Mesodermal cell (in vitro differentiated cells): Measurements from ENCODE around the gene ACADS.

Experiments
- H3K27ac ChIP-seq: 2 replicates; pipeline ENCODE4 v1.7.0; 2013; ENCODE audit warnings: mild to moderate bottlenecking, low read depth, low read length, moderate library complexity; ENCODE audit not compliant: severe bottlenecking
- H3K36me3 ChIP-seq: 2 replicates; pipeline ENCODE4 v1.7.1; 2013; ENCODE audit warnings: mild to moderate bottlenecking, low read length, moderate library complexity; ENCODE audit not compliant: control insufficient read depth, insufficient read depth
- H3K4me1 ChIP-seq: one replicate; pipeline ENCODE4 v1.7.1; 2013; ENCODE audit warnings: mild to moderate bottlenecking, low read length; ENCODE audit not compliant: insufficient read depth, control insufficient read depth, poor library complexity, severe bottlenecking
- H3K4me3 ChIP-seq: 2 replicates; pipeline ENCODE4 v1.7.0; 2013; ENCODE audit warnings: low read length, control low read depth, mild to moderate bottlenecking; ENCODE audit not compliant: insufficient read depth, poor library complexity, severe bottlenecking; ENCODE audit errors: extremely low read depth
- H3K9me3 ChIP-seq: 2 replicates; pipeline ENCODE4 v1.7.1; 2013; ENCODE audit warnings: mild to moderate bottlenecking, low read length, moderate library complexity; ENCODE audit not compliant: control insufficient read depth
- WGBS, 2 experiments: methylation state at CpG; one replicate each; pipeline ENCODE4 v1.1.5; 2013; ENCODE audit warnings: missing lambda C conversion rate in 2 of 2; ENCODE audit not compliant: insufficient coverage in 2 of 2; 5-methylcytosine and 5-hydroxymethylcytosine counted together

Gene ACADS

DNA sequence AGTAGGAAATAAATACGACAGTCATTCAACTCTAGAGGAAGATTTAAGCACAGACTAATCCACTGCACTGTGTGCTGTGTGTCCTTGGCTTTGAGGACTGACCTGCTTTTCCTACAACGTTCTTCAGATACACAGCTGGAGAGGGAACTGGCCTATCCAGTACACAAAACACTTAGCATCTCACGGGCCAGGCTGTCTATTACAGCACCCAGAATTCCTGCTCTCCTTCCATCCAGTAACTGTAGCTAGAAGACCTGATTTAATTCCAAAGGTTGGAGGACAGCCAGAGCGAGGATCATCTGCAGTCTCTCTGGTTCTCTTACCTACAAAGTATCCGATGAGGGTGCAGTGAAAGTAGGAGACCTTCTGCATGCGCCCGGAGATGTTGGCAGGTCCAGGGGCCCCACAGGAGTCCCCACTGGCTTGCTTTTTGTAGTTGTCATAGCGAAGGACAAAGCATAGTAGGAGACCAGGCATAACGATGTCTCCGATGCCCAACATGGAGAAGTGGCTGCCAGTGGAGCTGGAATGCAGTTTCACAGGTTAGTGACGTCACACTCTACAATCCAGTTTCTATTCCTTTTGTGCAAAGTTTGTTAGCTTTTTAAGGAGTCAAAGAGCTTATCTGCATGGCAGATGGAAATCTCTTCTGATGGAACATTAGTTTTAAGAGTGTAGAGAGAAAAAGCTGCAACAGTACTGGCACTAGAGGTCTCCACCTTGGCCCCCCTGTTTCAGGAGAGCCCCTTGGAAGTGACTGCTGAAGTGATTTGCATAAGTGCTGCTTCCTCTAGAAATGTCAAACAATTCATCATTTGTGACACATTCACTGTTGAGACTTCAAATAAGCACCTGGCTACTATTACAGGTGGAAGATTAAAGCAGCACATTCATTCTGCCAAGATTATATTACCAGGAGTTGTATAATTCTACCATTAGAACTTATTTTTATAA, 41.7 kb downstream of the ACADS start:
- WGBS, 2 experiments: 91 to 98% methylated on average over 9 of the region's 11 CpGs
- H3K4me1 ChIP-seq: no peaks in the 10 kb centered on the region
- no peaks in the 10 kb centered on the region for H3K9me3 ChIP-seq
- no peak overlapping the region for H3K4me3 ChIP-seq
- H3K36me3 ChIP-seq: peaks cover 59% of the 10 kb centered on the region
- no peak overlapping the region for H3K27ac ChIP-seq

DNA sequence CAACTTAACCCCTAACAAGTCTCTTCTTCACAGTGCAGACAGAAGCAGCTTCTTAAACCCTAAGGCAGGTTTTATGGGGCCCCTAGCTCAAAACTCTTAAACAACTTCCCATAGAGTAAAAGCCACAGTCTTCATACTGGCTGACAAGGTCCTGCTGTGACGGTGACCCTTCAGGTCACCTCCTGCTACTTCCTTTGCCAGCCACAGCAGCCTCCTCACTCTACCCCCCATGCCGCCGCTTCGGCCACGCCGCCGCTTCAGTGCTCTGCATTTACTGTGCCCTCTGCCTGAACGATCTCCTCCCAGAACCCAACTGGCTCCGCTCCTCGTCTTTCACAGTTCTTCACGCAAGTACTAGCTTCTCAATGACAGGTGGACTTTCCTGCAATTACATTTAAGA, 45.5 kb downstream of the ACADS start:
- H3K36me3 ChIP-seq: peaks cover 41% of the 10 kb centered on the region
- WGBS, 2 experiments: 65 to 72% methylated on average over 10 to 11 of the region's 11 CpGs
- H3K27ac ChIP-seq: peak overlapping the region; percentile 52
- no peaks in the 10 kb centered on the region for H3K9me3 ChIP-seq
- H3K4me3 ChIP-seq: no peak overlapping the region
- peaks cover 5% of the 10 kb centered on the region for H3K4me1 ChIP-seq

DNA sequence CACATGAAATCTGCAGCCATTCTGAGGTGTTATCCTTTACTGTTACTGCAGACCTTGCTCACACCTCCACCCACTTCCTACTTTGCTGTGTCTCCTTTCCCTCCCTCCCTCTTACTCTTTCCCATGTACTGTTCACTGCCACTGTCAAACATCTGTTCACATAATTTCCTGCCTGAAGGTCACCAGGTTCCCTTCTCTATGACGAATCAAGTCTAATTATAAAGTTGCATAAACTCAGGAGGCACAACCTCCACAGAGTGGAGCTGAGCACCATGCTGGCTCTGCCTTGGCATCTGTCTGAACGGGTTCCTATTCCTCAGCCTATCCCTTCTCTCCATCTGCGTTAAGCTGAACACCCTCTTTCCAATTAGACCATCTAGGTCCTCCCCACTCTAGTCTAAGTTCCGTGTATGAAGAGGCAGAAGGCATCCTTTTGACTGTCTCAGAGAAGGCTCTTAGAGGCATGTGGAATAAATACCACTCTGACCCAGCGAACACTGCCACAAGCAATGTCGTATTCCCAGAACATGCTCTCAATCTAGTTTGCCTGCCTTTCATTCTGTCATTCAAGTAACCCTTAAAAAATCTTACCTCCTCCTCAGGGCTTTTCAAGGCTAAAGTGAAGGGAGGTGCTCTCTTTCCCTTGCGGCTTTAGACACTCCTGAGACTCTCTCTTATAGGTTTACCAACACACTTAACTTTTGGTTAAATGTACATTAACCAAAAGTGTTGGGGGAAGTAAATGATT, 48.7 kb downstream of the ACADS start:
- Histone ChIP-seq H3K4me1 (peaks cover 8% of the 10 kb centered on the region), H3K27ac (no peak overlapping the region), H3K9me3 (no peaks in the 10 kb centered on the region), H3K4me3 (no peak overlapping the region), H3K36me3 (peaks cover 20% of the 10 kb centered on the region)
- WGBS, 2 experiments: 97 to 98% methylated on average over 5 to 6 of the region's 7 CpGs

DNA sequence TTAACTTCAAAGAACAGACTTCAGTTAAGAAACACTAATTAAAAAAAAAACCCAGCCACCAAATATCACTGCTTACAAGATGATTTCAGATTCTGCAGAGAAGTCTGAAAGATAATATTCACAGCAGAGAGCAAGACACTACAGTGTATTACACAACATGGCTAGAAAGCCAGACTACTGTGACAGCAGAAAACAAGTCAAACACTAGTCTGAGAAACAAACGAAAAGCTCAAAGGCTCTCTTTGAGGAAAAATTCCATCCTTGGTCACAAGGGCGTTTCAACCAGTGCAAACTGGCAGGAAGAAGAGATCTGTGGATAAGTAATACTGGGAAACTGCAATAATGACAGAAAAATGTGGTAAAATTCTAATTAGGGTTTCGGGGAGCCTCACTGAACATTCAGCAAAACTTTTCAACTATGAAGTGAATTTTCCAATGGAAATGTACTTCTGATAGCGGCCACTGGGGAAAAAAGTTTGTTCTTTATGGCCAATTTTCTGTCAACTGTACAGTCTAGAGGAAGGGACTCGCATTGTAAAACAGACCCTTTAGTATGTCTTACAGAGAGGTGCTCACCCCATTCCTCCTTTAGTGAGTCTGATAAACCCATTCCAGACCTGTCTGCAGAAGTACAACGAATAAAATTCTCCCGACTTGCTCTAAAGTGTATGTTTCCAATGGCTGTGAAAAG, 50.4 kb downstream of the ACADS start:
- WGBS, 2 experiments: 95 to 96% methylated on average over 5 to 7 of the region's 7 CpGs
- Histone ChIP-seq H3K4me1 (peaks cover 8% of the 10 kb centered on the region), H3K9me3 (no peaks in the 10 kb centered on the region), H3K36me3 (peaks cover 26% of the 10 kb centered on the region), H3K27ac (peak overlapping the region; percentile 61), H3K4me3 (no peak overlapping the region)

DNA sequence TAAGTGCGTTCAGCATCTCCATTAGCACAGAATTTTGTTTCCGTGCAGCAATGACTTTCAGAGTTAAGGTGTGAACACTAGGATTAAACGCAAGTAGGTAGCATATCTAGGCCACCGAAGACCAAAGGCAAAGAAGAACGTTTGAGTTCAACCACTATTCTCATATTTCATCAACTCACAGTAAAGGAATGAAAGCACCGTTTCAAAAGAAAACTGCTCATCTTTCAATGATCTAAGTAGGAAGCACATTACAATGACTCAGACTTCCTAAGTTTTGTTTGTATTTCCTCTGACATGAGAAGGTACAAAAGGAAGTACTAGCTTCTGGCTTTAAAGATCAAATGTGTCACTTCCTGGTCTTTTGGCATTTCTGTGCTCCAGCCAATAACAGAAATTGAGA, 57.6 kb downstream of the ACADS start:
- Histone ChIP-seq H3K27ac (peak overlapping the region; percentile 34), H3K9me3 (no peaks in the 10 kb centered on the region), H3K36me3 (peaks cover 32% of the 10 kb centered on the region), H3K4me1 (peaks cover 7% of the 10 kb centered on the region), H3K4me3 (no peak overlapping the region)
- 86 to 92% methylated on average over 5 to 6 of the region's 6 CpGs for WGBS, 2 experiments

DNA sequence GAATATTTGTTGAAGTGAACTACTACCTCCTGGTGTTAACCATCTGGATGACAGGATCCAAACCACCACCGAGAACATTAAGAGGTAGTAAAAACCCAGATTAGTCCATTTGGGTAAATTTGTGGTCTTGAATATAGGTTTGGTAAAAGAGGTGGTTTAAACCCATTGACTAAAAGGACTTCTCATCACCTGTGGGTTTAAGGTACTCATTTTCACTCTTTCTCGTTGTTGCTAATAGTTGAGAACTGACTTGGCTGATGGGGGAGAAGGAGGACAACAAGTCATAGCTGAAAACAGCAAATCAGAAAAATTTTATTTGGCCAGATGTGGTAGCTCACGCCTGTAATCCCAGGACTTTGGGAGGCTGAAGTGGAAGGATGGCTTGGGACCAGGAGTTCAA, 59.2 kb downstream of the ACADS start:
- peaks cover 24% of the 10 kb centered on the region for H3K36me3 ChIP-seq
- WGBS, 2 experiments: 91 to 92% methylated on average over 2 to 3 of the region's 3 CpGs
- no peaks in the 10 kb centered on the region for H3K9me3 ChIP-seq
- H3K4me1 ChIP-seq: peaks cover 7% of the 10 kb centered on the region
- H3K27ac ChIP-seq: no peak overlapping the region
- no peak overlapping the region for H3K4me3 ChIP-seq

DNA sequence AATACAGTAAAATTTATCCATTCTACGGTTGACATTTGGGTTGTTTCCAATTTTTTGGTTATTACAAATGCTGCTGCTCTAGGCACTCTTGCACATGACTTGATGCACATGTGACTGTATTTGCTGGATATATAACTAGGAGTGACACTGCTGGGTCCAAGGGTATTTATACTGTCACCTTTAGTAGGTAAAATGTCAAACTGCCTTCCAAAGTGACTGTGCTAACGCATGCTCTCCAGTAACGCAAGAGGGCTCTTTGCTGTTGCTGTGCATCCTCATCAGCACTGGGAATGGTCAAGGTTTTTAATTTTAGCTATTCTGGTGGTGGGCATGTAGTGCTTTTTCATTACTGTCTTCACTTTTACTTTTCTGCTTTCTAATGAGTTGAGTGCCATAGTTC, 62.3 kb downstream of the ACADS start:
- Histone ChIP-seq H3K27ac (no peak overlapping the region), H3K4me3 (no peak overlapping the region), H3K36me3 (peaks cover 8% of the 10 kb centered on the region), H3K4me1 (peaks cover 7% of the 10 kb centered on the region), H3K9me3 (no peaks in the 10 kb centered on the region)
- WGBS, 2 experiments: 100% methylated on average over 3 of the region's 3 CpGs
